ENCODE measurements around the gene DCPS. TPM values are rescaled to one million over a fixed set of nuclear protein-coding genes. Genes with fewer than 3 reads are reported as not detected.
A peak's percentile ranks its signal among the peaks of the same experiment; 100 is the strongest.

The DCPS gene
- total and polyA plus RNA-seq, 2 experiments from 2014 or later, result 12.1 to 26.1 TPM

DNA sequence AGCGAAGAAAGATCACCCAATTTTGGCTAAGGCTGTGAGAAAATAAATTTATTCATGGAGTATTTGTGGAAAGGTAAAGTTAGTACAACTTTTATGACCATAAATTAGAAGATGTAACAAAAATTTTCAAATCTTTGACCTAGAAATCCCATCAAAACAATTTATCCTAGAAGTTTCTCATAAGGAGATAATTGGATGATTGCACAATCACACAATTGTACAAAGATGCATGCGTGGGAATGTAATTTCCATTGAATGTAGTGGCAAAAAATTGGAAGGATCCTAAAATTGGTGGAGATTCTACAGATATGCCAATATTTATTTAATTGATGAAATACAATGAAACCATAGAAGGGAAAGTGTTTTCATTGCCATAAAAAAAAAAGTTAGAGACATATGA is 46.7 kb upstream of the DCPS start:
- H3K27ac ChIP-seq, result no peak overlapping the region
- no peaks in the 10 kb centered on the region for H3K27me3 ChIP-seq (replicated peaks; ENCODE audit: insufficient read depth)
- H3F3A ChIP-seq (ENCODE audit: insufficient read depth), result peaks cover 44% of the 10 kb centered on the region
- H3K79me2 ChIP-seq (ENCODE audit: insufficient read depth), result no peaks in the 10 kb centered on the region
- in situ Hi-C loops (cut with MboI), result no loop called here
- H2AFZ ChIP-seq, result no peak overlapping the region
- TF ChIP-seq EZH2 (IDR thresholded peaks at IDR 0.05; ENCODE audit: insufficient read depth, poor library complexity, severe bottlenecking) (no peak), EZH2phosphoT487 (IDR thresholded peaks at IDR 0.05; ENCODE audit: insufficient read depth, low read depth) (no peak)
- no peaks in the 10 kb centered on the region for H4K20me1 ChIP-seq (ENCODE audit: insufficient read depth)
- no peaks in the 10 kb centered on the region for H3K9me3 ChIP-seq (ENCODE audit: low read depth)
- 86 to 94% methylated on average over 2 of the region's 2 CpGs for WGBS, 2 experiments (ENCODE audit: low coverage in 1 of 2, low lambda C conversion rate in 2 of 2, missing lambda C conversion rate in 2 of 2)
- DNase-seq, result peak; percentile 9
- peaks cover 26% of the 10 kb centered on the region for H3K36me3 ChIP-seq (ENCODE audit: low read depth)
- H3K4me1 ChIP-seq (ENCODE audit: insufficient read depth), result peaks cover 14% of the 10 kb centered on the region
- no peak overlapping the region for H3K4me3 ChIP-seq
- H3K4me2 ChIP-seq (ENCODE audit: unreplicated experiment), result no peak overlapping the region
- H3K9ac ChIP-seq, result no peak overlapping the region
- no peaks in the 10 kb centered on the region for H3K9me2 ChIP-seq (ENCODE audit: insufficient read depth)

DNA sequence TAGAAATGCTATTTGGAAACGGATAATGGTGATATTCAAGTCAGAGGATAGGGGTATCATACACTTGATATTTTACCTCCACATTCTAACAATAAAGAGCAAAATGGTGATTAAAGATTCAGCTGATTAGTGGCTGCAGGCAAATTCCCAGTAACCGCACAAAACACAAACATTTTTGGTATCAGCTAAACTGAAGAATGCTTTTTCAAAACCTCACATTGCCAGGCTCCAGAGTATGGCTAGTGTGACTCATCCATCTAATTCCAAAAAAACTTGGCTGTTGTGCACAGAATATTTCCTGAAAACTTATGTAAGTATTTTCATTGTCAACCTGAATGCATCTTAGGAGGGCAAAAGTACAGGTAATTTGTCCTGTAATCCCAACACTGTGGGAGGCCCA is 46.1 kb upstream of the DCPS start:
- Histone ChIP-seq H3K36me3 (ENCODE audit: low read depth) (peaks cover 32% of the 10 kb centered on the region), H3K4me1 (ENCODE audit: insufficient read depth) (peaks cover 14% of the 10 kb centered on the region), H3K4me3 (no peak overlapping the region), H3K79me2 (ENCODE audit: insufficient read depth) (no peaks in the 10 kb centered on the region), H3K27ac (no peak overlapping the region), H3K9ac (no peak overlapping the region), H3K27me3 (replicated peaks; ENCODE audit: insufficient read depth) (no peaks in the 10 kb centered on the region), H3K9me3 (ENCODE audit: low read depth) (no peaks in the 10 kb centered on the region), H2AFZ (no peak overlapping the region), H3F3A (ENCODE audit: insufficient read depth) (peaks cover 44% of the 10 kb centered on the region), H3K9me2 (ENCODE audit: insufficient read depth) (no peaks in the 10 kb centered on the region), H4K20me1 (ENCODE audit: insufficient read depth) (no peaks in the 10 kb centered on the region), H3K4me2 (ENCODE audit: unreplicated experiment) (peak overlapping the region; percentile 12)
- peak; percentile 71 for DNase-seq
- 61 to 65% methylated on average over 2 of the region's 2 CpGs for WGBS, 2 experiments (ENCODE audit: low coverage in 1 of 2, low lambda C conversion rate in 2 of 2, missing lambda C conversion rate in 2 of 2)
- no peak for TF ChIP-seq EZH2phosphoT487 (IDR thresholded peaks at IDR 0.05; ENCODE audit: insufficient read depth, low read depth)
- TF ChIP-seq EZH2 (IDR thresholded peaks at IDR 0.05; ENCODE audit: insufficient read depth, poor library complexity, severe bottlenecking), result no peak
- in situ Hi-C loops (cut with MboI), result no loop called here

DNA sequence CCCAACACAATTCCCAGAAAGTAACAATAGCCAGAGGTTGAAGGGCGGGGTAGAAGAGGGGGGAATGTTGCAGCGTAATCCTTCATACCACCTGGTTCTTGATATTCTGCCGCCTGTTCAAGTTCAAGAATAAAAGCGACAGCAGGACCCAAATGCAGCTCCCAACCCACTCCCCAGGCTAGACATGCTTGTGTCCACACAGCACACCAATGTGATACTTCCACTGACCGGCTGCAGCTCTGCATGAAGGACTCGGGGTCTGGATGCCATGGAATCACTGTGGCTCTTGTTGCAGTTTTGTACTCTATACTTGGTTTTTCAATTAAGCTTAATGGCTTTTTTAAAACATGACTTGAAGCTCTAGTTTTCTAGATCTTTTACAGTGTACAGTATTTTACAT is 41.6 kb upstream of the DCPS start:
- Histone ChIP-seq H3K9me3 (ENCODE audit: low read depth) (no peaks in the 10 kb centered on the region), H3K36me3 (ENCODE audit: low read depth) (peaks cover 65% of the 10 kb centered on the region), H3K4me1 (ENCODE audit: insufficient read depth) (peaks cover 13% of the 10 kb centered on the region), H3K27me3 (replicated peaks; ENCODE audit: insufficient read depth) (no peaks in the 10 kb centered on the region), H3K9ac (no peak overlapping the region), H3K27ac (no peak overlapping the region), H2AFZ (no peak overlapping the region), H3K79me2 (ENCODE audit: insufficient read depth) (peaks cover 17% of the 10 kb centered on the region), H3K9me2 (ENCODE audit: insufficient read depth) (no peaks in the 10 kb centered on the region), H3K4me2 (ENCODE audit: unreplicated experiment) (no peak overlapping the region), H4K20me1 (ENCODE audit: insufficient read depth) (no peaks in the 10 kb centered on the region; the same call in 1 of the 2 replicates), H3K4me3 (no peak overlapping the region), H3F3A (ENCODE audit: insufficient read depth) (peaks cover 38% of the 10 kb centered on the region)
- 98% methylated on average over 6 of the region's 6 CpGs for WGBS, 2 experiments (ENCODE audit: low coverage in 1 of 2, low lambda C conversion rate in 2 of 2, missing lambda C conversion rate in 2 of 2)
- in situ Hi-C loops (cut with MboI), result no loop called here
- no peak for TF ChIP-seq EZH2 (IDR thresholded peaks at IDR 0.05; ENCODE audit: insufficient read depth, poor library complexity, severe bottlenecking)
- TF ChIP-seq EZH2phosphoT487 (IDR thresholded peaks at IDR 0.05; ENCODE audit: insufficient read depth, low read depth), result no peak
- DNase-seq, result no peak

DNA sequence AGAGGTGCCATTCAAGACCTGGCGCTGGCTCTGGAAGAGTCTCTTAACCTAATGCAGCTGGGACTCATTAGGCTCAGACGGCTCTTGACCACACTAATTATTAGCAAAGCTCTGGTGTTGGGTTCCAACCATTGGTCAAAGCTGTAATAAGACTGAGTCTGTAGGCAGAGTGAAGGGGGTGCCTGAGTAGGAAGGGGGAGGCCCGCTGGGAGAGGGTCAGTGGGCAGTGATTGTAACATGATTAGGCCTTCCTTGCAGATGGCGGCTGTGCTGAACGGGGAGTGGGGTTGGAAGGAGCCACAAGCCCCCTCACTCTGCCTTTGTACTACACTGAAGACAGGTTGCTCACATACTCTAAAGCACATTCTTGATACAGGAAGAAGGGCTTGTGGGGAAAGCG is 40.4 kb upstream of the DCPS start:
- H3K27ac ChIP-seq, result no peak overlapping the region
- H3K36me3 ChIP-seq (ENCODE audit: low read depth), result peaks cover 68% of the 10 kb centered on the region
- no peak overlapping the region for H3K9ac ChIP-seq
- H3K79me2 ChIP-seq (ENCODE audit: insufficient read depth), result peaks cover 30% of the 10 kb centered on the region
- 84 to 86% methylated on average over 6 of the region's 6 CpGs for WGBS, 2 experiments (ENCODE audit: low coverage in 1 of 2, low lambda C conversion rate in 2 of 2, missing lambda C conversion rate in 2 of 2)
- H3K4me2 ChIP-seq (ENCODE audit: unreplicated experiment), result no peak overlapping the region
- H3K9me3 ChIP-seq (ENCODE audit: low read depth), result no peaks in the 10 kb centered on the region
- DNase-seq, result no peak
- H3K4me3 ChIP-seq, result no peak overlapping the region
- H3K4me1 ChIP-seq (ENCODE audit: insufficient read depth), result peaks cover 7% of the 10 kb centered on the region
- no peaks in the 10 kb centered on the region for H3K9me2 ChIP-seq (ENCODE audit: insufficient read depth)
- no peaks in the 10 kb centered on the region; the same call in 1 of the 2 replicates for H4K20me1 ChIP-seq (ENCODE audit: insufficient read depth)
- H3K27me3 ChIP-seq (replicated peaks; ENCODE audit: insufficient read depth), result no peaks in the 10 kb centered on the region
- H3F3A ChIP-seq (ENCODE audit: insufficient read depth), result peaks cover 25% of the 10 kb centered on the region
- in situ Hi-C loops (cut with MboI), result no loop called here
- no peak overlapping the region for H2AFZ ChIP-seq
- TF ChIP-seq EZH2phosphoT487 (IDR thresholded peaks at IDR 0.05; ENCODE audit: insufficient read depth, low read depth) (no peak), EZH2 (IDR thresholded peaks at IDR 0.05; ENCODE audit: insufficient read depth, poor library complexity, severe bottlenecking) (no peak)

DNA sequence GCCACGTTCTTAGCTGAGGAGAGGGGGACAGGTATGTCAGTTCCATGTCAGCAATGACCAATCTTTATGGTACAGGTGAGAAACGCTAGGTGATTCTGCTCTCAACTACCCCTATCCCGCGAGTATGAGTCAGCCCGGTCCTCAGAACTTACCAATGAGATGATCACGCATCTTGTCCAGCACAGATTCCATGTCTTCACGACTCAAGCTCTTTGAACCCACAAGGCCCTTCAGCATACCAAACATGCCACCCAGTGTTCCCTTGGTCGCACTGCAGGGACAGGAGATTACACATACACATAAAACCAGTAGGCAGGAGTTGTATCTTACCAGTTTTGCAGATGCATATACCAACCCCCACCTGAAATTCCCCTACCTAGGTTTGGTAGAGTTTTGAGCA is 38.0 kb upstream of the DCPS start:
- Histone ChIP-seq H3K27ac (no peak overlapping the region), H3K9ac (no peak overlapping the region), H2AFZ (no peak overlapping the region), H3K4me1 (ENCODE audit: insufficient read depth) (peaks cover 7% of the 10 kb centered on the region), H4K20me1 (ENCODE audit: insufficient read depth) (no peaks in the 10 kb centered on the region; the same call in 1 of the 2 replicates), H3K79me2 (ENCODE audit: insufficient read depth) (peaks cover 48% of the 10 kb centered on the region), H3K36me3 (ENCODE audit: low read depth) (peaks cover 61% of the 10 kb centered on the region), H3K4me2 (ENCODE audit: unreplicated experiment) (no peak overlapping the region), H3K4me3 (no peak overlapping the region), H3K9me2 (ENCODE audit: insufficient read depth) (no peaks in the 10 kb centered on the region), H3K9me3 (ENCODE audit: low read depth) (no peaks in the 10 kb centered on the region), H3K27me3 (replicated peaks; ENCODE audit: insufficient read depth) (no peaks in the 10 kb centered on the region), H3F3A (ENCODE audit: insufficient read depth) (peaks cover 9% of the 10 kb centered on the region; the same call in 1 of the 2 replicates)
- WGBS, 2 experiments (ENCODE audit: low coverage in 1 of 2, low lambda C conversion rate in 2 of 2, missing lambda C conversion rate in 2 of 2), result 84 to 90% methylated on average over 8 of the region's 8 CpGs
- in situ Hi-C loops (cut with MboI), result no loop called here
- DNase-seq, result peak; percentile 30
- TF ChIP-seq EZH2 (IDR thresholded peaks at IDR 0.05; ENCODE audit: insufficient read depth, poor library complexity, severe bottlenecking) (no peak), EZH2phosphoT487 (IDR thresholded peaks at IDR 0.05; ENCODE audit: insufficient read depth, low read depth) (no peak)
